ENCODE results near the gene THAP3. TPM values are rescaled to one million over a fixed set of nuclear protein-coding genes. Genes with fewer than 3 reads are reported as not detected.

Gene THAP3
- total and polyA plus RNA-seq, 2 of the 8 experiments (the other 6 are each of a cell fraction or from before 2014, with no cell fraction given), result 8.2 to 15.3 TPM

DNA sequence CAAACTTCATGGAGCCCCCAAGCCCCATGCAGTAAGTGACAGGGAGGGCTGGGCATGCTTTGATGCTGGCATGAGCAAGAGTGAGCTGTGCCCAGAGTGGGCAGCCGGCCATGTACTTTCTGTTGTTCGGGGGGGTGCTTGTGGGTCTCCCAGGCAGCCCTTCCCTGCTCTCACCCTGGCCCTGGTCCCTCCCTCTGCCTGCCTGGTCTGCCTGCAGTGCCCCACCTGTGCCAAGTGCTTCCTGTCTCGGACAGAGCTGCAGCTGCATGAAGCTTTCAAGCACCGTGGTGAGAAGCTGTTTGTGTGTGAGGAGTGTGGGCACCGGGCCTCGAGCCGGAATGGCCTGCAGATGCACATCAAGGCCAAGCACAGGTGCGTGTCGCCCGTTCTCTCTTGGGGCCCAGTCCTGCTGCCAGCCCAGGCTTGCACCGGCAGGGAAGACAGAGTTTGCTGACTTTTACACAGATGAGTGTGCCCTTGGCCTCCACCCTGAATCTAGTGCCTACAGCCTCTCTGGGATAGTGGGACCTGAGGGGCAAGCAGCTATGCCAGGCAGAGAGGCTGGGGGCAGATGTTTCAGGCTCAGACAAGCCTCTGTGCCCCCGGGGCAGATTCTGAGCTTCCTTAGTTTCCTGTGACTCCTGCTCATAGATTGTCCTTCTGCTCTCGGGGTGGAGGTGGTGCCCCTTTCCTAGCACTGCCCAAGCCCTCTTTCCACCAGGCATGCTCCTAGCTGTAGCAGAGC lies 37.2 kb upstream of the THAP3 start:
- H3K23me2 ChIP-seq (ENCODE audit: low read depth, low read length), result no peaks in the 10 kb centered on the region
- H3K4me3 ChIP-seq (ENCODE audit: extremely low read depth in 1 of 4, insufficient read depth in 2 of 4, low read depth in 3 of 4, low read length in 4 of 4), result no peak overlapping the region
- no peak overlapping the region for H3K27ac ChIP-seq (ENCODE audit: low read depth, low read length)
- no peak overlapping the region for H2BK20ac ChIP-seq (ENCODE audit: low read length)
- no peak overlapping the region for H2BK15ac ChIP-seq (ENCODE audit: low read length)
- H3K4me2 ChIP-seq (ENCODE audit: insufficient read depth in 1 of 2, low read depth in 2 of 2, low read length in 2 of 2), result no peak overlapping the region
- no peak overlapping the region for H4K91ac ChIP-seq (replicated peaks; ENCODE audit: insufficient read length, low read length)
- no peak overlapping the region for H2AFZ ChIP-seq (ENCODE audit: low read length)
- no peaks in the 10 kb centered on the region for H3K27me3 ChIP-seq (replicated peaks in 1 of 4; ENCODE audit: control insufficient read depth in 3 of 4, extremely low read depth in 1 of 4, insufficient read depth in 3 of 4, low read length in 3 of 4)
- no peak for TF ChIP-seq SP1 (IDR thresholded peaks at IDR 0.05; ENCODE audit: low read depth, low read length)
- WGBS, 2 experiments (ENCODE audit: extremely low coverage in 1 of 2, insufficient coverage in 1 of 2, insufficient read length in 1 of 2, insufficient replicate concordance in 2 of 2, low coverage in 1 of 2, low lambda C conversion rate in 2 of 2, missing lambda C conversion rate in 1 of 2), result 94% methylated on average over 12 of the region's 13 CpGs; no CpG with 5 or more reads in 1 of the 2 experiments
- H3K56ac ChIP-seq (replicated peaks; ENCODE audit: insufficient read length, low read depth, low read length), result no peak overlapping the region
- ChIA-PET POLR2A (ENCODE audit: partially characterized antibody) (interaction anchor here (2.3 to 17.4 kb wide), 2 partner anchors 9 to 13 kb away, joined by 8 to 196 read pairs; partner anchors contain the start of gene KLHL21), CTCF (ENCODE audit: partially characterized antibody) (interaction anchor here (0.7 to 2.1 kb wide), 5 partner anchors 10 to 97 kb away, joined by 3 to 7 read pairs (median 3); partner anchors contain the start of gene KLHL21)
- H3K79me2 ChIP-seq (ENCODE audit: control insufficient read depth in 1 of 2, insufficient read depth in 2 of 2, low read length in 2 of 2), result no peaks in the 10 kb centered on the region
- H3K36me3 ChIP-seq (ENCODE audit: control insufficient read depth in 2 of 4, insufficient read depth in 4 of 4, low read length in 3 of 4), result peaks cover 0 to 32% (median 5%) of the 10 kb centered on the region in 4 experiments; a peak in 6 of 8 replicates
- no peak overlapping the region for H3K9ac ChIP-seq (replicated peaks in 1 of 4; ENCODE audit: extremely low read depth in 1 of 4, low read depth in 3 of 4, low read length in 3 of 4)
- no peak overlapping the region for H2BK12ac ChIP-seq (ENCODE audit: low read depth, low read length)
- H3K4me1 ChIP-seq (replicated peaks in 1 of 4; ENCODE audit: control insufficient read depth in 3 of 4, insufficient read depth in 4 of 4, low read length in 3 of 4), result no peaks in the 10 kb centered on the region
- no peak overlapping the region for H4K5ac ChIP-seq (ENCODE audit: insufficient read length, low read depth, low read length)
- H2BK120ac ChIP-seq (replicated peaks; ENCODE audit: low read depth, low read length), result no peak overlapping the region
- H3K18ac ChIP-seq (ENCODE audit: extremely low read depth, low read length), result no peak overlapping the region
- peaks cover 2 to 28% of the 10 kb centered on the region in 2 experiments for H4K20me1 ChIP-seq (replicated peaks in 1 of 2; ENCODE audit: control insufficient read depth in 1 of 2, insufficient read depth in 2 of 2, low read length in 2 of 2)
- no peak overlapping the region for H3K14ac ChIP-seq (ENCODE audit: insufficient read length)
- FAIRE-seq (no peak), DNase-seq (ENCODE audit: low read depth in 1 of 2, low spot score in 2 of 2) (no peak)
- H3K79me1 ChIP-seq (ENCODE audit: low read depth, low read length), result peaks cover 4% of the 10 kb centered on the region
- H3K4ac ChIP-seq (replicated peaks; ENCODE audit: insufficient read length, low read depth, low read length), result no peak overlapping the region
- H2AK5ac ChIP-seq (ENCODE audit: low read depth, low read length), result no peak overlapping the region
- H3K23ac ChIP-seq (ENCODE audit: insufficient read length), result no peak overlapping the region
- H4K8ac ChIP-seq (ENCODE audit: extremely low read depth, insufficient read depth, low read length), result no peak overlapping the region
- no peaks in the 10 kb centered on the region for H3K9me3 ChIP-seq (ENCODE audit: insufficient read depth in 2 of 2, low read depth in 1 of 2, low read length in 1 of 2)
- H2BK5ac ChIP-seq (ENCODE audit: low read depth, low read length), result 0 out of 2 replicates have a peak overlapping the region, but pooled peaks have one; percentile 49

All from H1 (cell line).